Right atrium auricular region (tissue), 2 donors: ENCODE results near the gene GYPB. TPM values are rescaled to one million over a fixed set of nuclear protein-coding genes. Genes with fewer than 3 reads are reported as not detected.
"Not testable (repeated sequence)": the region's sequence is repeated elsewhere in the genome, so short reads cannot be mapped to it uniquely, and the experiment has no call there.

ENCODE experiments used
- DNase-seq: peaks from one replicate; pipeline ENCODE4 v3.0.0-alpha.2; 2019; ENCODE audit warnings: low spot score
- H3K27ac ChIP-seq, 2 donors: fragments of 200-600 bp; sonication (generic); 1 replicate in 1 of 2; 2 replicates in 1 of 2; pipeline ENCODE4 v1.5.1; 2016 to 2019
- H3K27me3 ChIP-seq, 2 donors: fragments of 200-600 bp; sonication (generic); one replicate each; pipeline versions ENCODE4 v1.5.1 to v1.6.0; 2017 to 2019
- H3K36me3 ChIP-seq: fragments of 200-600 bp; sonication (generic); one replicate; pipeline ENCODE4 v1.5.1; 2016
- H3K4me1 ChIP-seq, 2 donors: fragments of 200-600 bp; sonication (generic); one replicate each; pipeline versions ENCODE4 v1.5.1 to v1.6.0; 2017 to 2019
- H3K4me3 ChIP-seq, 2 donors: fragments of 200-600 bp; sonication (generic); 1 replicate in 1 of 2; 2 replicates in 1 of 2; pipeline ENCODE4 v1.5.1; 2017 to 2019; ENCODE audit warnings: mild to moderate bottlenecking in 1 of 2, moderate library complexity in 1 of 2
- H3K9me3 ChIP-seq, 2 donors: fragments of 200-600 bp; sonication (generic); one replicate each; pipeline ENCODE4 v1.5.1; 2019
- total RNA-seq, 2 donors: library from RNA; depleted of rRNA; stranded (reverse); fragments of >200 nt; gene quantifications; one replicate each; pipeline ENCODE4 v1.1.0, GENCODE V29; 2016
- TF ChIP-seq, protein P1 (sequence below), 2 donors: fragments of 200-600 bp; sonication (generic); IDR thresholded peaks; one replicate each; pipeline ENCODE4 v1.5.1; 2019; ENCODE audit warnings: antibody characterized with exemption in 2 of 2

Gene GYPB
- total RNA-seq, 2 donors from 2014 or later, result not detected

DNA sequence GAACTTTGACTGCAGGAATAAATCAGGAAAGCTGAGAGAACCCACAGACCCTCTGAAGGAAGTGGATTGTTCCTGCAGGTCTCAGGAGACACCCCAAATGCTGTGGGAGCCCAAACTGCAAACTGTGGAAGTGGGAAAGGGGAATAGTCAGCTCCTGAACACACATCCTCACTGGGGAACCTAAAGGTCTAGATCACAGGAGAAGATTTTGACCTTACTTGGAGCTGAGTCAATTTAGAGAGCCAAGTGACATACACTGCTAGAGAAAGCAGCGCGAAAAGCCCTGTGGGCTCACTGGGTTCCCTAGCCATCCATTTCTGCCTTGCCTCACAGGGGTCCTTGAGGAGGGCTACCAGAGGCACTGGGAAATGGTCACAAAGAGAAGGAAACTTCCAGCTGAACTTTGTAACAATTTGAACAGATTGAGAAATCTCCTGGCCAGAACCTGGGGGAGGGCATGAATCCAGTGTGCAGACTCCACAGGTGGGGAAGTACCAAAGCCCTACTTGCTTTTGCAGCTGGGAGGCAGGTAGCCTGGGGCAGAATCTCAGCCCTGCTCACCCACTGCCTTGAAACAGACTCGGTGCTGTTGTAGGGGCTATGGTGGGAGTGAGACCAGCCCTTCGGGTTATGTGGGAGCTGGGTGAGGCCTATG lies 5.3 kb upstream of the GYPB start:
- not testable (repeated sequence) for H3K4me1 ChIP-seq, H3K36me3 ChIP-seq, H3K27ac ChIP-seq, H3K27me3 ChIP-seq, DNase-seq, H3K9me3 ChIP-seq, H3K4me3 ChIP-seq

DNA sequence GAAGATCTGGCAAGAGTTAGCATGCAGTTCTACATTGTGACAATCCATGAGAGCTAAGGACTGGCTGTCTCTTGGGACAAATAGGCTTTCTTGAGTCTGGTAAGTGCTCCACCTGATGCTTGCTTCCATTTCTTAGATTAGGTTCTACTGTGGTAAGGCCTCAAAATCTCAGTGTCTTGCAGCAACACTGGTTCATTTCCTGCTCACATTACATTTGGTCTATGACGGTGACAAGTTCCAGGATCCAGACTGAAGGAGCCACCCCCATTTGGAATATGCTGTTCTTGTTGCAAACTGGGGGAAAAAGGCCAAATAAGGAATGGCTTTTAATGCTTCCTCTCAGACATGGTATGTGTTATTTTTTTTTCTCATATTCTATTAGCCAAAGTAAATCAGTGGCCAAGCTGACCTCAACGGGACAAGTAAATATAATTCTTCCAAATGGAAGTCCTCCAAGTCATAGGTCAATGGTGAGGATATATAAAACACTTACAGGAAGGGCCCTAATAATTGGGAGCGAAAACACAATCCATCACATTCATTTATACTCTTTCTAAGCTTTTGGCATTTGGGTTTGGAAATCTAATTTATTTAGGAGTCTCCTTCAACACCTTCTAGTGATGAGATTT lies 3.7 kb upstream of the GYPB start:
- not testable (repeated sequence) for DNase-seq, H3K4me1 ChIP-seq, H3K36me3 ChIP-seq, H3K27me3 ChIP-seq, H3K27ac ChIP-seq, H3K9me3 ChIP-seq, H3K4me3 ChIP-seq

DNA sequence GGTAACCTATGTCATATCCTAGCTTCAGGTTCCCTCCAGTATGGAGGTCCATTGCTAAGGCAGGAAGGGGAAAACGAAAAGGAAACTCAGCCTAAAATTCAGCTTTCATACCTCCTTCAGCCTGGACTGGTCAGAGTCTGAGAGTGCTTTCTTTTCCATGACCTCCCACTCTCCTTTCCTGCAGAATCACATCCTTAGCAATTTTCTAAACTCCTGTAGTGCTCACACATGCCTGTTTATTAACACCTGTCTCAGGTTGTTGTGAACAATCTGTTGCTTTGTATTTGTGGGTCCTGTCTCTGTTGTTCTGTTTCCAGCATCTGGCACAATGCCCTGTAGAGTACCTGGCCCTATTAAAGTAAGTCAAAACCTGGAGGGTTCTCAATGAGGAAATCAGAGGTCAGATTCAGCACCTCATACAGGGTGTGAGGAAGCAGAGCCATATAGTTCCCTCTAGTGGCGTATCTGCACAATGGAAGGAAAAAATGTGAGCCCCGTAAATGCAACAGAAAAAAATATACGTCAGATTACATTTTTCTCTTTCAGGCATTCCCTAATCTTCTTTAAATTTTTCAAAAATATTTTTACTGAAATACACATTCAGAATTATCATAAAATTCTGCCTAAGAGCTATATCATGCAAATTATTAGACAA lies 2.3 kb upstream of the GYPB start:
- not testable (repeated sequence) for H3K27ac ChIP-seq, H3K4me1 ChIP-seq, H3K27me3 ChIP-seq, H3K9me3 ChIP-seq, H3K4me3 ChIP-seq, H3K36me3 ChIP-seq, DNase-seq
- TF ChIP-seq, protein P1, sequence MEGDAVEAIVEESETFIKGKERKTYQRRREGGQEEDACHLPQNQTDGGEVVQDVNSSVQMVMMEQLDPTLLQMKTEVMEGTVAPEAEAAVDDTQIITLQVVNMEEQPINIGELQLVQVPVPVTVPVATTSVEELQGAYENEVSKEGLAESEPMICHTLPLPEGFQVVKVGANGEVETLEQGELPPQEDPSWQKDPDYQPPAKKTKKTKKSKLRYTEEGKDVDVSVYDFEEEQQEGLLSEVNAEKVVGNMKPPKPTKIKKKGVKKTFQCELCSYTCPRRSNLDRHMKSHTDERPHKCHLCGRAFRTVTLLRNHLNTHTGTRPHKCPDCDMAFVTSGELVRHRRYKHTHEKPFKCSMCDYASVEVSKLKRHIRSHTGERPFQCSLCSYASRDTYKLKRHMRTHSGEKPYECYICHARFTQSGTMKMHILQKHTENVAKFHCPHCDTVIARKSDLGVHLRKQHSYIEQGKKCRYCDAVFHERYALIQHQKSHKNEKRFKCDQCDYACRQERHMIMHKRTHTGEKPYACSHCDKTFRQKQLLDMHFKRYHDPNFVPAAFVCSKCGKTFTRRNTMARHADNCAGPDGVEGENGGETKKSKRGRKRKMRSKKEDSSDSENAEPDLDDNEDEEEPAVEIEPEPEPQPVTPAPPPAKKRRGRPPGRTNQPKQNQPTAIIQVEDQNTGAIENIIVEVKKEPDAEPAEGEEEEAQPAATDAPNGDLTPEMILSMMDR (IDR thresholded peaks at IDR 0.05), result peak; percentile 34 to 64

GRCh38 chr4:144018223-144019000 lies 768 bp downstream of the GYPB start:
- H3K9me3 ChIP-seq, H3K4me3 ChIP-seq, H3K27ac ChIP-seq, H3K36me3 ChIP-seq, H3K27me3 ChIP-seq, H3K4me1 ChIP-seq, DNase-seq: not testable (repeated sequence)

- not testable (repeated sequence) for H3K27ac ChIP-seq, H3K4me1 ChIP-seq, H3K36me3 ChIP-seq, H3K27me3 ChIP-seq, H3K9me3 ChIP-seq, DNase-seq, H3K4me3 ChIP-seq
Measured at GRCh38 chr4:144017271-144017670, 1.9 kb downstream of the GYPB start.

DNA sequence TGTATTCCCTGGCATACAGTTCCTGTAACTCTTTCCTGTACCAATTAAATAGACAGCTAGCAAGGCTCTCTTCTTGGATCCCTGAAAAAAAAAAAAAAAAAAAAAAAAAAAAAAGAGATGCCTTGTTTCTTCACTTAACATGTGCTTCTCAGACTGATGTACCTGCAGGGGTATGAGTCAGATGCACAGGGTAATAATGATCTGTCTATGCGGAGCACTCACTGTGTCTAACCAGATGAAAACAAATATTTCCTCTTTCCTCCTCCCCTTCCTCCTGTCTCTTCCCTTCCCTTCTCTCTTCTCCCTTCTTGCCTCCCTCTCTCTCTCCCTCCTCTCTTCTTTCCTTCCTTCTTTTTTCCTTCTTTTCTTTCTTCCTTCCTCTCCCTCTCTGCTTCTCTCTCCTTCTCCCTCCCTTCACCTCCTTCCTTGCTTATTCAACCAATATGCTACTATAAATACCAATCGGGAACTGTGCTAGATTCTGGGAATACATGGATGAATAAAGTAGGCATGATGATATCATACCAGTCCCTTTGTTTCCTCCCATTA lies 3.0 kb downstream of the GYPB start:
- H3K27me3 ChIP-seq, H3K9me3 ChIP-seq, H3K4me1 ChIP-seq, DNase-seq, H3K36me3 ChIP-seq, H3K27ac ChIP-seq, H3K4me3 ChIP-seq: not testable (repeated sequence)

GRCh38 chr4:144014808-144015207 lies 4.4 kb downstream of the GYPB start:
- Histone ChIP-seq H3K27ac (no peak overlapping the region), H3K36me3 (no peaks in the 10 kb centered on the region), H3K27me3 (no peaks in the 10 kb centered on the region), H3K4me1 (no peaks in the 10 kb centered on the region), H3K4me3 (no peak overlapping the region), H3K9me3 (no peaks in the 10 kb centered on the region)
- no peak for DNase-seq
- TF ChIP-seq, protein P1 (IDR thresholded peaks at IDR 0.05), result no peak

DNA sequence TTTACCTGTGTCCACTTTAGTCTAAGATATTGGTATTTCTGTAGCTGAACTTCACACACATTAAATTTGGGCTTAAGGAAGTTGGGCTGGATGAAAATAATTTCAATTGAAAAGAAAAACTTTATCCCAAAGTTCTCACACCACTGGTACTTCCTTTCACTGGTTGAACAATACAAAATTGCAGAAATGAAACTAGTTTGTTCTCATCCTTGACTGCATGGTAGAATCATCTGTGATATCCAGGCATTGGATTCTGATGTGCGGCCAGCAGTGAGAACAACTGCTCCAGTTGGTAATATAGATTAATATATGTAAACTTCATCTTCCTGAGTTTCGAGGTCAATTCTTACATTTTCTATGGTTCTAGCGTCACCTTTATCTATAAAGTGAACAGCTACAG lies 10.6 kb downstream of the GYPB start:
- not testable (repeated sequence) for H3K4me3 ChIP-seq, DNase-seq

GRCh38 chr4:144007960-144008359 lies 11.2 kb downstream of the GYPB start:
- not testable (repeated sequence) for H3K9me3 ChIP-seq, H3K4me3 ChIP-seq, H3K27me3 ChIP-seq, H3K4me1 ChIP-seq, H3K36me3 ChIP-seq, DNase-seq, H3K27ac ChIP-seq

More for the DNA sequence above, 10.6 kb downstream of the GYPB start:
- not testable (repeated sequence) for H3K36me3 ChIP-seq, H3K27ac ChIP-seq, H3K27me3 ChIP-seq, H3K4me1 ChIP-seq, H3K9me3 ChIP-seq

GRCh38 chr4:144006200-144006803 lies 12.9 kb downstream of the GYPB start:
- H3K4me1 ChIP-seq, H3K27ac ChIP-seq, H3K27me3 ChIP-seq, H3K9me3 ChIP-seq, H3K4me3 ChIP-seq, DNase-seq, H3K36me3 ChIP-seq: not testable (repeated sequence)

- not testable (repeated sequence) for H3K4me3 ChIP-seq
Measured at GRCh38 chr4:144005558-144005953, 13.6 kb downstream of the GYPB start.

More at GRCh38 chr4:144005558-144005953, 13.6 kb downstream of the GYPB start:
- H3K36me3 ChIP-seq, H3K27me3 ChIP-seq, H3K4me1 ChIP-seq, H3K9me3 ChIP-seq, DNase-seq, H3K27ac ChIP-seq: not testable (repeated sequence)
